Stomach (tissue), 9 donors: Measurements from ENCODE around the gene ACSL4. TPM values are rescaled to one million over a fixed set of nuclear protein-coding genes. Genes with fewer than 3 reads are reported as not detected.
"Not testable (repeated sequence)": the region's sequence is repeated elsewhere in the genome, so short reads cannot be mapped to it uniquely, and the experiment has no call there.

Source experiments
- DNase-seq, 2 donors: peaks; one replicate each; pipeline versions ENCODE4 v3.0.0 to v3.0.0-alpha.2; 2013 to 2019
- H3K27ac ChIP-seq, 5 donors: fragments of 200-600 bp in 4 of 5; sonication (generic) in 4 of 5; one replicate each; pipeline ENCODE4 v1.5.1; 2013 to 2019; ENCODE audit warnings: mild to moderate bottlenecking in 1 of 5, moderate library complexity in 1 of 5
- H3K27me3 ChIP-seq, 3 donors: fragments of 200-600 bp; sonication (generic); one replicate each; pipeline ENCODE4 v1.5.1; 2017 to 2019; ENCODE audit warnings: mixed run types in 1 of 3
- H3K36me3 ChIP-seq, 4 donors: fragments of 200-600 bp; sonication (generic); 1 replicate in 3 of 4; 2 replicates in 1 of 4; pipeline ENCODE4 v1.5.1; 2016 to 2019
- H3K4me1 ChIP-seq, 4 donors: fragments of 200-600 bp; sonication (generic); one replicate each; pipeline ENCODE4 v1.5.1; 2016 to 2019
- H3K4me3 ChIP-seq, 4 donors: fragments of 200-600 bp; sonication (generic) in 3 of 4; one replicate each; pipeline ENCODE4 v1.5.1; 2016 to 2019; ENCODE audit warnings: mild to moderate bottlenecking in 1 of 4
- H3K9me3 ChIP-seq, 4 donors: fragments of 200-600 bp; sonication (generic); one replicate each; pipeline ENCODE4 v1.5.1; 2016 to 2019
- CTCF ChIP-seq, 7 experiments: fragments of 450-650 bp in 4 of 7; fragments of 200-600 bp in 3 of 7; sonication (generic) in 3 of 7; IDR thresholded peaks; one replicate each; pipeline ENCODE4 v1.5.1; 2016 to 2019; ENCODE audit warnings: antibody characterized with exemption in 7 of 7, control low read depth in 2 of 7, mild to moderate bottlenecking in 1 of 7
- EP300 ChIP-seq: sonication (generic); formaldehyde crosslinking; IDR thresholded peaks from one replicate; pipeline ENCODE4 v1.6.1; 2017; ENCODE audit warnings: antibody characterized with exemption
- POLR2A ChIP-seq, 4 donors: fragments of 450-650 bp; IDR thresholded peaks; one replicate each; pipeline ENCODE4 v1.6.1; 2016; ENCODE audit warnings: antibody characterized with exemption in 4 of 4, control low read depth in 2 of 4, mild to moderate bottlenecking in 1 of 4, moderate library complexity in 1 of 4
- POLR2AphosphoS5 ChIP-seq, 3 donors: sonication (generic); formaldehyde crosslinking; IDR thresholded peaks; one replicate each; pipeline ENCODE4 v1.6.1; 2016; ENCODE audit warnings: antibody characterized with exemption in 3 of 3
- WGBS, 5 donors: extraction: QIAGEN DNeasy Blood & Tissue Kit in 3 of 5; methylation state at CpG; one replicate each; pipeline versions ENCODE4 v1.1.5 to v1.1.7; 2013 to 2018; 5-methylcytosine and 5-hydroxymethylcytosine counted together
- intact Hi-C: fragments of 100-400 bp; cut with DNase I; formaldehyde crosslinking; loops from one replicate; pipeline ENCODE4 v1.15.1; 2023; ENCODE audit warnings: low total_unique reads
- polyA plus RNA-seq, 3 donors: library from polyadenylated mRNA; stranded (reverse); fragments of 200-250 nt; gene quantifications; one replicate each; pipeline ENCODE4 v1.2.3, GENCODE V29; 2013
- total RNA-seq, 5 donors: library from RNA; depleted of rRNA; stranded (reverse); fragments of >200 nt; gene quantifications; one replicate each; pipeline versions ENCODE4 v1.1.0 to v1.2.3, GENCODE V29; 2014 to 2016
- donor health status: healthy with polysubstance abuse.
- donor health status: Bipolar disorder and iron deficiency.
- donor health status: healthy.

Gene ACSL4
- total and polyA plus RNA-seq, 8 donors, result 4.1 to 53.4 (median 34.1) TPM

GRCh38 chrX:109728173-109728535 is 4.9 kb downstream of the ACSL4 start:
- intact Hi-C loops, result no loop called here
- Histone ChIP-seq H3K4me3 (peak overlapping the region in 2 of 4 donors; percentile 5 to 23), H3K36me3 (no peaks in the 10 kb centered on the region), H3K27me3 (no peaks in the 10 kb centered on the region), H3K9me3 (no peaks in the 10 kb centered on the region), H3K27ac (peak overlapping the region in 3 of 5 donors; percentile 17 to 36 (median 17)), H3K4me1 (peaks cover 0 to 12% (median 8%) of the 10 kb centered on the region in 4 donors)
- 8 to 36% (median 14%) methylated on average over 1 of the region's 1 CpG for WGBS, 5 donors
- TF ChIP-seq EP300 (no peak), POLR2AphosphoS5 (IDR thresholded peaks at IDR 0.05) (no peak), CTCF (IDR thresholded peaks at IDR 0.05) (no peak), POLR2A (IDR thresholded peaks at IDR 0.05) (no peak)
- no peak for DNase-seq

- H3K9me3 ChIP-seq, H3K27ac ChIP-seq, DNase-seq, H3K27me3 ChIP-seq, intact Hi-C loops, H3K36me3 ChIP-seq, H3K4me3 ChIP-seq: not testable (repeated sequence)
- H3K4me1 ChIP-seq, result peaks cover 0 to 12% (median 6%) of the 10 kb centered on the region in 4 donors
- 92 to 100% (median 96%) methylated on average over 1 of the region's 1 CpG for WGBS, 5 donors
These were observed 8.1 kb downstream of the ACSL4 start for GRCh38 chrX:109724971-109725370.

DNA sequence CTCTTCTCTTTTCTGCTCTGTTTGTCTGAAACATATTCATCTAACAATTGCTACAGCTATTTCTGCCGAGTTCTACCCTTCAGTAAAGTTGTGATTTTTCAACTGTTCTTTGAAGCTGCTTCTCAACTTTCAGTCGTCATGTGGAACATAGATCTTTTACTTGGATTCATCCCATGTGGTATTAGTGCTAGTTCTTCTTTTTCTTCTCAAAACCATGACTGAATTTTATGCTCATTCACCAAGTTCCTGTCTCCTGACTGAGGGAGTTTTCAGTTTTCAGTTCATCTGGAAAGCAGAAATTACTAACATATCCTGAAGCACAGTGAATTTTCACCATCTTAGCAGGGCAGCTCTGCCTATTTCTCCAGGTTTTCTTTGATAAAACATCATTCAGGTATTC is 12.1 kb downstream of the ACSL4 start:
- Histone ChIP-seq H3K36me3 (no peaks in the 10 kb centered on the region), H3K4me1 (peaks cover 0 to 12% (median 5%) of the 10 kb centered on the region in 4 donors), H3K9me3 (no peaks in the 10 kb centered on the region), H3K4me3 (no peak overlapping the region), H3K27ac (peak overlapping the region in 1 of 5 donors; percentile 24), H3K27me3 (no peaks in the 10 kb centered on the region)
- no peak for DNase-seq
- TF ChIP-seq POLR2A (IDR thresholded peaks at IDR 0.05) (no peak), EP300 (no peak)
- intact Hi-C loops, result no loop called here
- 43 to 66% (median 46%) methylated on average over 2 of the region's 2 CpGs for WGBS, 5 donors

- Histone ChIP-seq H3K4me1 (peaks cover 0 to 28% (median 5%) of the 10 kb centered on the region in 4 donors), H3K27ac (no peak overlapping the region), H3K9me3 (no peaks in the 10 kb centered on the region), H3K27me3 (no peaks in the 10 kb centered on the region), H3K4me3 (no peak overlapping the region), H3K36me3 (no peaks in the 10 kb centered on the region)
- WGBS, 5 donors, result 40 to 65% (median 55%) methylated on average over 1 to 2 of the region's 2 CpGs
- no peak for TF ChIP-seq EP300
- TF ChIP-seq POLR2AphosphoS5 (IDR thresholded peaks at IDR 0.05), result no peak
- no peak for TF ChIP-seq CTCF (IDR thresholded peaks at IDR 0.05)
- no peak for TF ChIP-seq POLR2A (IDR thresholded peaks at IDR 0.05)
- DNase-seq, result no peak
- intact Hi-C loops, result no loop called here
These were observed 13.8 kb downstream of the ACSL4 start for GRCh38 chrX:109719264-109719663.

DNA sequence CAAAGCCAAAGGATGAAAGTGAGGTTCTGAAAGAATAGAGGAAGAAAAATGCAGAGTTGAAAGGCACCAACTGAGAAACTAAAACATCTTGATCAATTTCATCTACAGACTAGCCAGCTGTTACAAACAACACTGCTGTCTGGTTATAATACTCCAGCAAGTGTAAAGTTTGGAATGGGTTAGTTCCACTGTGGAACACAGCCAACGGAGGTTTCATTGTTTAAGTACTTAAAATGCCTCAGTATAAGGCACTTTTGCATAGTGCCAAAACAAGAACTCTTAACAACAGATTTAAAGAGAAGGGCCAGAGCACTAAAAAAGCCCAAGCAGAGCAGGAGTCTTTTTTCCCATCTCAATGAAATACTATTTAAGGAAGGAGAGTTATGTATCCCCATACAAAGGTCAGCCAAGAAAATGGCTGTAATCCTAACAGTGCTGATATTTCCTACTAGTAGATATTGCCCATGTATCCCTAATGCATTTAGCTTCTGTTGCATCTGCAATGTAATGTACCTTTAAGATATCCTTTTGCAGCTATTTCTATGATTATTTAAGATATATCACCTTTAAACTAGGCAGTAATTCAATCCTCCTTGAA is 16.5 kb downstream of the ACSL4 start:
- 6 to 23% (median 10%) methylated on average over 1 of the region's 1 CpG for WGBS, 5 donors
- DNase-seq, result no peak
- H3K36me3 ChIP-seq, result no peaks in the 10 kb centered on the region
- H3K9me3 ChIP-seq, result no peaks in the 10 kb centered on the region
- H3K4me1 ChIP-seq, result peaks cover 0 to 40% (median 5%) of the 10 kb centered on the region in 4 donors
- no peak for TF ChIP-seq POLR2AphosphoS5 (IDR thresholded peaks at IDR 0.05)
- H3K27me3 ChIP-seq, result peaks cover 0 to 4% (median 0%) of the 10 kb centered on the region in 3 donors
- intact Hi-C loops, result no loop called here
- peak overlapping the region in 1 of 5 donors; percentile 17 for H3K27ac ChIP-seq
- no peak overlapping the region for H3K4me3 ChIP-seq

GRCh38 chrX:109714340-109714958 is 18.6 kb downstream of the ACSL4 start:
- peaks cover 0 to 55% (median 5%) of the 10 kb centered on the region in 4 donors for H3K4me1 ChIP-seq
- no peak overlapping the region for H3K27ac ChIP-seq
- no peak for DNase-seq
- WGBS, 5 donors, result 9 to 20% (median 16%) methylated on average over 1 of the region's 1 CpG
- H3K36me3 ChIP-seq, result no peaks in the 10 kb centered on the region
- intact Hi-C loops, result no loop called here
- H3K9me3 ChIP-seq, result no peaks in the 10 kb centered on the region
- H3K4me3 ChIP-seq, result no peak overlapping the region
- TF ChIP-seq CTCF (IDR thresholded peaks at IDR 0.05), result no peak
- TF ChIP-seq EP300, result no peak
- no peak for TF ChIP-seq POLR2A (IDR thresholded peaks at IDR 0.05)
- TF ChIP-seq POLR2AphosphoS5 (IDR thresholded peaks at IDR 0.05), result no peak
- H3K27me3 ChIP-seq, result peaks cover 0 to 4% (median 0%) of the 10 kb centered on the region in 3 donors
